K562 (cell line): Measurements from ENCODE around the gene LRP1B. TPM values are rescaled to one million over a fixed set of nuclear protein-coding genes. Genes with fewer than 3 reads are reported as not detected.

Experiments
- ATAC-seq: fragments of 200-7000 bp; cut with Tn5 transposase; 3 replicates; pipeline ENCODE4 v1.9.1; 2020; ENCODE audit warnings: moderate library complexity
- BruUV-seq: library from RNA; stranded (reverse); fragments of 400-500 nt; replicated peaks from 2 replicates; lab custom pipeline; 2021; lab: Mats Ljungman, UMichigan
- CTCF ChIA-PET: fragments of 300-600 bp; formaldehyde crosslinking; extraction: SDS; loops from one replicate; lab custom pipeline; 2021; ENCODE audit warnings: low intra/inter-chr PET ratio; lab: Yijun Ruan, JAX
- POLR2A ChIA-PET: fragments of 300-600, 350-650 bp; sonication (Branson Sonifier 250); formaldehyde crosslinking; extraction: SDS; loops from one replicate; lab custom pipeline; 2021; ENCODE audit warnings: antibody characterized with exemption, inconsistent platforms; lab: Yijun Ruan, JAX
- DNase-seq, 4 experiments: peaks; one replicate each; pipeline versions ENCODE4 v3.0.0 to v3.0.0-alpha.2; 2011 to 2018; ENCODE audit warnings: low spot score in 3 of 4, mixed read lengths in 3 of 4; ENCODE audit errors: extremely low read depth in 1 of 4
- FAIRE-seq: peaks from 2 replicates; lab custom pipeline; 2011; peaks lifted over from hg19 to GRCh38; lab: Jason Lieb, UNC
- H2AFZ ChIP-seq: 2 replicates; pipeline ENCODE4 v1.6.0; 2011; ENCODE audit warnings: low read depth, low read length, control low read depth, inconsistent platforms
- H3K27ac ChIP-seq: fragments of 200-600 bp; 3 replicates; pipeline ENCODE4 v1.8.0; 2011; ENCODE audit warnings: low read depth, mild to moderate bottlenecking, control low read depth, inconsistent platforms, low read length, moderate library complexity, mixed read lengths; ENCODE audit errors: extremely low read depth
- H3K27me3 ChIP-seq, 2 experiments: fragments of 300-600 bp in 1 of 2; 2 replicates in 1 of 2; 3 replicates in 1 of 2; pipeline versions ENCODE4 v1.6.0 to v1.8.0; 2011; ENCODE audit warnings: inconsistent platforms in 2 of 2, low read length in 2 of 2, mild to moderate bottlenecking in 1 of 2, mixed read lengths in 1 of 2, moderate library complexity in 1 of 2; ENCODE audit not compliant: control insufficient read depth in 2 of 2, insufficient read depth in 2 of 2
- H3K36me3 ChIP-seq: fragments of 300-600 bp; 3 replicates; pipeline ENCODE4 v1.8.0; 2011; ENCODE audit warnings: mild to moderate bottlenecking, low read length, inconsistent platforms; ENCODE audit not compliant: control insufficient read depth, insufficient read depth
- H3K4me1 ChIP-seq, 2 experiments: fragments of 200-600 bp in 1 of 2; replicated peaks in 1 of 2; 2 replicates in 1 of 2; 3 replicates in 1 of 2; pipeline versions ENCODE4 v1.5.1 to v1.8.0; 2011; ENCODE audit warnings: inconsistent platforms in 2 of 2, low read length in 2 of 2, mild to moderate bottlenecking in 1 of 2, mixed read lengths in 1 of 2, moderate library complexity in 1 of 2; ENCODE audit not compliant: control insufficient read depth in 2 of 2, insufficient read depth in 2 of 2
- H3K4me2 ChIP-seq: 2 replicates; pipeline ENCODE4 v1.6.1; 2011; ENCODE audit warnings: low read length, control low read depth, inconsistent platforms, mixed read lengths; ENCODE audit not compliant: insufficient read depth
- H3K4me3 ChIP-seq: fragments of 200-600 bp; sonication (generic), shearing (Covaris generic); 2 replicates; pipeline ENCODE4 v1.5.1; 2016; ENCODE audit warnings: control low read depth, inconsistent platforms
- H3K79me2 ChIP-seq: fragments of 200-600 bp; 3 replicates; pipeline ENCODE4 v1.8.0; 2011; ENCODE audit warnings: low read length, inconsistent platforms; ENCODE audit not compliant: control insufficient read depth, insufficient read depth
- H3K9ac ChIP-seq, 2 experiments: 2 replicates each; pipeline versions ENCODE4 v1.6.0 to v1.6.1; 2011; ENCODE audit warnings: low read depth in 2 of 2, low read length in 2 of 2, control low read depth in 1 of 2, inconsistent platforms in 1 of 2, mild to moderate bottlenecking in 1 of 2, mixed read lengths in 1 of 2; ENCODE audit not compliant: insufficient read depth in 1 of 2
- H3K9me1 ChIP-seq: one replicate; pipeline ENCODE4 v1.6.0; 2011; ENCODE audit warnings: inconsistent platforms, mild to moderate bottlenecking, low read length, moderate library complexity; ENCODE audit not compliant: control insufficient read depth, insufficient read depth
- H3K9me3 ChIP-seq: replicated peaks from 2 replicates; pipeline ENCODE4 v1.5.1; 2011; ENCODE audit warnings: low read depth, low read length, inconsistent platforms; ENCODE audit not compliant: control insufficient read depth, insufficient read depth
- H4K20me1 ChIP-seq: replicated peaks from 2 replicates; pipeline ENCODE4 v1.6.1; 2011; ENCODE audit warnings: low read length, inconsistent platforms, mixed read lengths; ENCODE audit not compliant: control insufficient read depth, insufficient read depth
- BRD4 ChIP-seq: fragments of 200-600 bp; sonication (generic); IDR thresholded peaks from 2 replicates; pipeline ENCODE4 v1.6.1; 2017; ENCODE audit warnings: inconsistent platforms
- CEBPG ChIP-seq, 3 experiments: fragments of 200-800 bp in 1 of 3; sonication (Bioruptor generic) in 1 of 3; sonication (generic) in 1 of 3; formaldehyde crosslinking in 1 of 3; IDR thresholded peaks in 2 of 3; conservative IDR thresholded peaks in 1 of 3; 2 replicates each; pipeline versions ENCODE4 v1.6.1 to v1.8.0; 2016 to 2022; ENCODE audit warnings: missing compliant biosample characterization in 2 of 3, missing genetic modification characterization in 2 of 3, mild to moderate bottlenecking in 1 of 3, missing genetic modification reagents in 1 of 3
- HNRNPK ChIP-seq: fragments of 200-400 bp; formaldehyde crosslinking; IDR thresholded peaks from one replicate; pipeline ENCODE4 v1.6.1; 2018; ENCODE audit warnings: mild to moderate bottlenecking, low read depth, low read length; ENCODE audit not compliant: poor library complexity, severe bottlenecking
- NCOR1 ChIP-seq: fragments of 450-650 bp; IDR thresholded peaks from 2 replicates; pipeline ENCODE4 v1.6.1; 2016; ENCODE audit warnings: mild to moderate bottlenecking, moderate library complexity
- NKRF ChIP-seq: fragments of 450-650 bp; IDR thresholded peaks from 2 replicates; pipeline ENCODE4 v1.6.1; 2016; ENCODE audit warnings: borderline replicate concordance
- RBM15 ChIP-seq: fragments of 200-400 bp; formaldehyde crosslinking; IDR thresholded peaks from 2 replicates; pipeline ENCODE4 v1.6.1; 2018; ENCODE audit warnings: mild to moderate bottlenecking, low read length, moderate library complexity; ENCODE audit not compliant: insufficient read depth
- THAP12 ChIP-seq: fragments of 250-450 bp; sonication (Bioruptor Pico); IDR thresholded peaks from 2 replicates; pipeline ENCODE4 v1.9.0; 2021; ENCODE audit warnings: mild to moderate bottlenecking, inconsistent platforms
- ZNF282 ChIP-seq: sonication (generic); formaldehyde crosslinking; IDR thresholded peaks from 2 replicates; pipeline ENCODE4 v1.8.1; 2023; ENCODE audit warnings: missing genetic modification reagents
- ZNF655 ChIP-seq: fragments of 250-450 bp; sonication (Bioruptor Pico); IDR thresholded peaks from 2 replicates; pipeline ENCODE4 v1.5.0; 2021
- ZSCAN32 ChIP-seq: fragments of 450-650 bp; formaldehyde crosslinking; IDR thresholded peaks from 2 replicates; pipeline ENCODE4 v1.4.0; 2020; ENCODE audit warnings: mild to moderate bottlenecking, moderate library complexity
- WGBS: fragments of 100-300 bp; shearing (Covaris generic); methylation state at CpG from one replicate; pipeline ENCODE4 v1.1.6; 2016; ENCODE audit warnings: low coverage, mixed read lengths; ENCODE audit not compliant: insufficient coverage; ENCODE audit errors: missing lambda C conversion rate; 5-methylcytosine and 5-hydroxymethylcytosine counted together
- in situ Hi-C: fragments of 300-500 bp; cut with MboI; formaldehyde crosslinking; loops from 4 replicates; pipeline ENCODE4 v1.15.0; 2018; ENCODE audit warnings: inconsistent platforms, mixed read lengths
- intact Hi-C: fragments of 100-400 bp; cut with micrococcal nuclease; formaldehyde crosslinking; loops from 2 replicates; pipeline ENCODE4 v1.14.2; 2022
- polyA plus RNA-seq, 8 experiments: library from polyadenylated mRNA; depleted of rRNA in 4 of 8; stranded (reverse) in 5 of 8; unstranded in 3 of 8; fragments of >200 nt; fragmentation: Nextera tagmentation in 2 of 8; fragmentation: Illumina TruSeq in 1 of 8; extraction: Ambion mirVana in 2 of 8; extraction: Trizol in 1 of 8; gene quantifications; 2 replicates each; pipeline versions ENCODE4 v1.2.1 to v1.2.3, GENCODE V29; 2011 to 2014; ENCODE audit warnings: inconsistent platforms in 1 of 8, missing spikeins in 1 of 8
- total RNA-seq, 7 experiments: library from RNA; depleted of rRNA in 6 of 7; stranded (reverse); fragments of >200 nt in 6 of 7; fragmentation: Illumina TruSeq in 2 of 7; extraction: Trizol in 2 of 7; gene quantifications; 2 replicates each; pipeline versions ENCODE4 v1.2.1 to v1.2.3, GENCODE V29; 2011 to 2021; ENCODE audit warnings: low replicate concordance in 1 of 7

The LRP1B gene
- total and polyA plus RNA-seq, 9 of the 15 experiments (the other 6 are each of a cell fraction or from before 2014, with no cell fraction given) = not detected

- no peaks in the 10 kb centered on the region for H3K4me1 ChIP-seq
- H3K4me3 ChIP-seq = no peak overlapping the region
- TF ChIP-seq THAP12 (CRISPR knock-in tag) (no peak), BRD4 (no peak), RBM15 (no peak)
- TF ChIP-seq, all 486 proteins: peak for 0
- in situ Hi-C loops = no loop called here
- ChIA-PET POLR2A (no interaction called here), CTCF (no interaction called here)
- no peak overlapping the region for H2AFZ ChIP-seq
- H3K9me1 ChIP-seq = no peaks in the 10 kb centered on the region
- H3K27me3 ChIP-seq = no peaks in the 10 kb centered on the region
- ATAC-seq = no peak
- no peaks in the 10 kb centered on the region for H3K36me3 ChIP-seq
- no peak overlapping the region for H3K9ac ChIP-seq
- H3K27ac ChIP-seq = no peak overlapping the region
- intact Hi-C loops = no loop called here
- no TSS peak for BruUV-seq
- H3K4me2 ChIP-seq = no peak overlapping the region
- H4K20me1 ChIP-seq = no peaks in the 10 kb centered on the region
- WGBS = 3% methylated on average over 2 of the region's 2 CpGs
- no peaks in the 10 kb centered on the region for H3K79me2 ChIP-seq
- DNase-seq = no peak
- H3K9me3 ChIP-seq = no peaks in the 10 kb centered on the region
- FAIRE-seq = no peak
These were observed 54.5 kb downstream of the LRP1B start for GRCh38 chr2:142076317-142076716.

GRCh38 chr2:142075826-142076225 lies 55.0 kb downstream of the LRP1B start:
- no peak overlapping the region for H3K4me3 ChIP-seq
- no peaks in the 10 kb centered on the region for H3K9me3 ChIP-seq
- no peak for ATAC-seq
- H2AFZ ChIP-seq = no peak overlapping the region
- no peaks in the 10 kb centered on the region for H3K27me3 ChIP-seq
- H3K9ac ChIP-seq = no peak overlapping the region
- WGBS = 0% methylated on average over 2 of the region's 2 CpGs
- POLR2A ChIA-PET = no interaction called here
- H3K27ac ChIP-seq = no peak overlapping the region
- no peak for FAIRE-seq
- CTCF ChIA-PET = no interaction called here
- intact Hi-C loops (no loop called here), in situ Hi-C loops (no loop called here)
- no peaks in the 10 kb centered on the region for H3K9me1 ChIP-seq
- no peak for DNase-seq
- H4K20me1 ChIP-seq = no peaks in the 10 kb centered on the region
- no peaks in the 10 kb centered on the region for H3K36me3 ChIP-seq
- H3K79me2 ChIP-seq = no peaks in the 10 kb centered on the region
- BruUV-seq = no TSS peak
- H3K4me1 ChIP-seq = no peaks in the 10 kb centered on the region
- no peak overlapping the region for H3K4me2 ChIP-seq
- TF ChIP-seq CEBPG (CRISPR knock-in tag; IDR thresholded peaks at IDR 0.05) (no peak), CEBPG (tag; conservative IDR thresholded peaks at IDR 0.05 in 1 of 2, IDR thresholded peaks at IDR 0.05 in 1 of 2) (no peak), NCOR1 (no peak), ZNF282 (no peak), ZSCAN32 (CRISPR knock-in tag) (no peak), HNRNPK (no peak), NKRF (no peak), ZNF655 (CRISPR knock-in tag) (no peak)
